ENCODE measurements around the gene FSHR.

FSHR gene

DNA sequence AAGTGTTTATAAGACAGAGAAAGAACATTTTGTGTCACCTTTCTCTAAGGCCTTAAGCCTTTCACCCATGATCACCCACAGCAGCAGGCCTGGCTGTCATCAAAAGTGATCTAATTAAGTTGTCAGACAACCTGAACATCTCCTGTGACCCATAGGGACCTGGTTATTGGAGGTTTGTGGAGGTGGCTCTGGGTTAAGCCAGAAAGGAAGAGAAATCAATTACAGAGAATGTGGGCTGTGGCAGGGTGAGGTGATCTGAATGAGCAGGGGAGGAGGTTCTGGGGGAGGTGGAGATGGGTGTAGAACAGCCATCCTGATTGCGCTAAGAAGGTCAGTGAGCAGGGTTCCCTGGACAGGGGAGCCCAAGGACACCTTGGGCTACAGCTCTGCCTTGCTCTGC lies 170.8 kb downstream of the FSHR start:
- Histone ChIP-seq H4K12ac (ENCODE audit: low read depth, low read length) (no peak overlapping the region), H3K4me2 (ENCODE audit: low read length) (no peak overlapping the region), H3K36me3 (ENCODE audit: control insufficient read depth in 1 of 2, insufficient read depth in 2 of 2, low read length in 2 of 2) (no peaks in the 10 kb centered on the region), H3K79me2 (ENCODE audit: control insufficient read depth, insufficient read depth, low read length, poor library complexity) (no peaks in the 10 kb centered on the region), H2AK5ac (ENCODE audit: low read length) (no peak overlapping the region), H3K9ac (ENCODE audit: low read length) (no peak overlapping the region), H3K9me3 (ENCODE audit: insufficient read depth, low read depth, low read length) (no peaks in the 10 kb centered on the region), H3K27ac (ENCODE audit: low read depth, low read length) (no peak overlapping the region), H3K4me3 (ENCODE audit: low read depth, low read length) (no peak overlapping the region), H3K79me1 (ENCODE audit: low read length) (no peaks in the 10 kb centered on the region), H4K8ac (ENCODE audit: low read depth, low read length) (no peak overlapping the region), H2BK120ac (ENCODE audit: insufficient read depth, low read length, poor library complexity) (no peak overlapping the region), H3K4ac (ENCODE audit: low read depth, low read length) (no peak overlapping the region), H3K18ac (ENCODE audit: low read length) (no peak overlapping the region), H3K14ac (ENCODE audit: low read length) (no peak overlapping the region), H4K91ac (ENCODE audit: low read depth, low read length) (no peak overlapping the region), H2AFZ (ENCODE audit: insufficient read depth, low read length, poor library complexity) (no peak overlapping the region), H3K23ac (ENCODE audit: low read length) (no peak overlapping the region), H3K4me1 (ENCODE audit: control insufficient read depth in 1 of 2, insufficient read depth in 2 of 2, low read length in 2 of 2) (peaks cover 0 to 2% of the 10 kb centered on the region in 2 experiments), H2BK5ac (ENCODE audit: low read depth, low read length, poor library complexity) (no peak overlapping the region), H3K27me3 (ENCODE audit: insufficient read depth, low read length) (no peaks in the 10 kb centered on the region), H2BK12ac (ENCODE audit: low read length) (no peak overlapping the region)
- no peak for DNase-seq
- no CpG with 5 or more reads among the region's 1 CpG for WGBS (ENCODE audit: extremely low coverage, insufficient coverage, insufficient read length)

DNA sequence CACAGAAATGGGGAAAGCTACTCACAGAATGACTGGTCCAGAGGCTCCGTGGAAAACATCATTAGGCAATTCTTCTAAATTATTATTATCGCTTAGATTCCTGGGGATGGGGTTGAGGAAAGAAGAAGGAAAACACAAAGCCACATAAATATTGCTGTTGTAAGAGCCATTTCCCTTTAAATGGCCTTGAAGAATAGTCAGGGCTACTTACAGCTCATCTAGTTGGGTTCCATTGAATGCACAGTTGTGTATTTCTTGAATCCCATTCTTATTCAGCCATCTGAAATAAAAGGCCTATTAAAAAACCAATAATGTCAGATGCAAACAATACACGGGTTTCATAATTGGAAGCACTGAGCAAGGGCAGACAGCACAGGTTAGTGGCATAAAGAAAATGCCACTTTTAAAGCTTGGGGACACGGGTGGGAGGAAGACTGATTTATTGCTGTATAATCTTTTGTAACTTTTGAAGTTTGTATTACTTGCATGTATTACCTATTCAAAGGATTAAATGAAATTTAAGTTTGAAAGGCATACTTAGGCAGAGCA lies 171.4 kb downstream of the FSHR start:
- Histone ChIP-seq H3K9ac (ENCODE audit: low read length) (no peak overlapping the region), H4K12ac (ENCODE audit: low read depth, low read length) (no peak overlapping the region), H3K23ac (ENCODE audit: low read length) (no peak overlapping the region), H3K4me2 (ENCODE audit: low read length) (no peak overlapping the region), H3K79me1 (ENCODE audit: low read length) (no peaks in the 10 kb centered on the region), H2AK5ac (ENCODE audit: low read length) (no peak overlapping the region), H2AFZ (ENCODE audit: insufficient read depth, low read length, poor library complexity) (no peak overlapping the region), H2BK12ac (ENCODE audit: low read length) (no peak overlapping the region), H3K79me2 (ENCODE audit: control insufficient read depth, insufficient read depth, low read length, poor library complexity) (no peaks in the 10 kb centered on the region), H3K27ac (ENCODE audit: low read depth, low read length) (no peak overlapping the region), H3K14ac (ENCODE audit: low read length) (no peak overlapping the region), H4K8ac (ENCODE audit: low read depth, low read length) (no peak overlapping the region), H2BK120ac (ENCODE audit: insufficient read depth, low read length, poor library complexity) (no peak overlapping the region), H2BK5ac (ENCODE audit: low read depth, low read length, poor library complexity) (no peak overlapping the region), H3K4me3 (ENCODE audit: low read depth, low read length) (no peak overlapping the region), H3K9me3 (ENCODE audit: insufficient read depth, low read depth, low read length) (no peaks in the 10 kb centered on the region), H3K4ac (ENCODE audit: low read depth, low read length) (no peak overlapping the region), H3K27me3 (ENCODE audit: insufficient read depth, low read length) (no peaks in the 10 kb centered on the region), H3K36me3 (ENCODE audit: control insufficient read depth in 1 of 2, insufficient read depth in 2 of 2, low read length in 2 of 2) (no peaks in the 10 kb centered on the region), H3K18ac (ENCODE audit: low read length) (no peak overlapping the region), H4K91ac (ENCODE audit: low read depth, low read length) (no peak overlapping the region), H3K4me1 (ENCODE audit: control insufficient read depth in 1 of 2, insufficient read depth in 2 of 2, low read length in 2 of 2) (peaks cover 0 to 2% of the 10 kb centered on the region in 2 experiments)
- no CpG with 5 or more reads among the region's 4 CpGs for WGBS (ENCODE audit: extremely low coverage, insufficient coverage, insufficient read length)
- no peak for DNase-seq

DNA sequence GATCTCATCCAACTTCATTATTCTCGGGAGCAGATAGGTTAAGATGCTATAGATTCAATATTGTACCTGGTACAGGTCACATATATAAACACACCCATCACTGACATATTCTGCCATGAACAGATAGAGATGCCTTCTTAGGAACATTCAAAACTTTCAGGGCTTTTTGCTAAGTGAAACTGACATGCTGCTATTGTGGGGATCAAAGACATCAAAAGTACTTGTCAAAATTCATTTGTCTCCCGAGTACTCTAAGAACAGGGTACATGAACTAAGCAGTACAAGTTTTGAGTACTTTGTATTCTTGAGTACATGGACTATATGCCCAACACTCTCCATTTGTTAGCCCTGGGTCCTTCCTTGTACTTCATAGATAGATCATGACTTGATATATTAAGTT lies 173.5 kb downstream of the FSHR start:
- no peak overlapping the region for H3K4ac ChIP-seq (ENCODE audit: low read depth, low read length)
- no peak for DNase-seq
- no peak overlapping the region for H3K23ac ChIP-seq (ENCODE audit: low read length)
- no CpG with 5 or more reads among the region's 2 CpGs for WGBS (ENCODE audit: extremely low coverage, insufficient coverage, insufficient read length)
- H3K14ac ChIP-seq (ENCODE audit: low read length), result no peak overlapping the region
- no peak overlapping the region for H2BK120ac ChIP-seq (ENCODE audit: insufficient read depth, low read length, poor library complexity)
- no peak overlapping the region for H4K8ac ChIP-seq (ENCODE audit: low read depth, low read length)
- no peaks in the 10 kb centered on the region for H3K36me3 ChIP-seq (ENCODE audit: control insufficient read depth in 1 of 2, insufficient read depth in 2 of 2, low read length in 2 of 2)
- no peak overlapping the region for H2BK5ac ChIP-seq (ENCODE audit: low read depth, low read length, poor library complexity)
- no peak overlapping the region for H3K4me3 ChIP-seq (ENCODE audit: low read depth, low read length)
- H3K27me3 ChIP-seq (ENCODE audit: insufficient read depth, low read length), result no peaks in the 10 kb centered on the region
- H3K9me3 ChIP-seq (ENCODE audit: insufficient read depth, low read depth, low read length), result no peaks in the 10 kb centered on the region
- H3K18ac ChIP-seq (ENCODE audit: low read length), result no peak overlapping the region
- H3K79me2 ChIP-seq (ENCODE audit: control insufficient read depth, insufficient read depth, low read length, poor library complexity), result no peaks in the 10 kb centered on the region
- no peak overlapping the region for H4K91ac ChIP-seq (ENCODE audit: low read depth, low read length)
- H4K12ac ChIP-seq (ENCODE audit: low read depth, low read length), result no peak overlapping the region
- H3K27ac ChIP-seq (ENCODE audit: low read depth, low read length), result no peak overlapping the region
- no peak overlapping the region for H2AK5ac ChIP-seq (ENCODE audit: low read length)
- H3K79me1 ChIP-seq (ENCODE audit: low read length), result no peaks in the 10 kb centered on the region
- peaks cover 0 to 2% of the 10 kb centered on the region in 2 experiments for H3K4me1 ChIP-seq (ENCODE audit: control insufficient read depth in 1 of 2, insufficient read depth in 2 of 2, low read length in 2 of 2)
- no peak overlapping the region for H3K4me2 ChIP-seq (ENCODE audit: low read length)
- no peak overlapping the region for H3K9ac ChIP-seq (ENCODE audit: low read length)
- H2BK12ac ChIP-seq (ENCODE audit: low read length), result no peak overlapping the region
- H2AFZ ChIP-seq (ENCODE audit: insufficient read depth, low read length, poor library complexity), result no peak overlapping the region

DNA sequence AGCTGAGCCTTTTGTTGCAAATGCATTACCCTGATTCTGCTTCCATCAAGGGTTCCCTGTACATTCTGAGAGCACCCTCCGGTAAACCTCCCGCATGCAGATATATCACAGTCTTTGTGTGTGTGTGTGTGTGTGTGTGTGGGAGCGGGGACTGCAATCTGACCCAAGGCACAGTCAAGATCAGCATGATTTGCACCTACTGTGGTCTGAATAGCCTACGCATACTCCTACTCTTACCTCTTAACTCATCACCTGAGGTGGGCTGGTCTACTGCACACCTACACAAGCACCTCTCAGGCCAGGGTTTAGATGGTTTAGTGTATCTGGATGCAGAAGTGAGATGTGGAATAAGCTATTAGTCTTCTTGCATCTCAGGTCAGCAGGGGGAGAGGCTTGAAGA lies 174.6 kb downstream of the FSHR start:
- Histone ChIP-seq H4K91ac (ENCODE audit: low read depth, low read length) (no peak overlapping the region), H3K79me1 (ENCODE audit: low read length) (no peaks in the 10 kb centered on the region), H2BK12ac (ENCODE audit: low read length) (no peak overlapping the region), H4K8ac (ENCODE audit: low read depth, low read length) (no peak overlapping the region), H4K12ac (ENCODE audit: low read depth, low read length) (no peak overlapping the region), H3K4me3 (ENCODE audit: low read depth, low read length) (no peak overlapping the region), H3K27ac (ENCODE audit: low read depth, low read length) (no peak overlapping the region), H3K27me3 (ENCODE audit: insufficient read depth, low read length) (no peaks in the 10 kb centered on the region), H3K23ac (ENCODE audit: low read length) (no peak overlapping the region), H3K18ac (ENCODE audit: low read length) (no peak overlapping the region), H3K4me2 (ENCODE audit: low read length) (no peak overlapping the region), H2BK5ac (ENCODE audit: low read depth, low read length, poor library complexity) (no peak overlapping the region), H3K36me3 (ENCODE audit: control insufficient read depth in 1 of 2, insufficient read depth in 2 of 2, low read length in 2 of 2) (no peaks in the 10 kb centered on the region), H2AFZ (ENCODE audit: insufficient read depth, low read length, poor library complexity) (no peak overlapping the region), H3K4me1 (ENCODE audit: control insufficient read depth in 1 of 2, insufficient read depth in 2 of 2, low read length in 2 of 2) (peaks cover 0 to 2% of the 10 kb centered on the region in 2 experiments), H3K4ac (ENCODE audit: low read depth, low read length) (no peak overlapping the region), H3K9ac (ENCODE audit: low read length) (no peak overlapping the region), H3K79me2 (ENCODE audit: control insufficient read depth, insufficient read depth, low read length, poor library complexity) (no peaks in the 10 kb centered on the region), H3K9me3 (ENCODE audit: insufficient read depth, low read depth, low read length) (no peaks in the 10 kb centered on the region), H2AK5ac (ENCODE audit: low read length) (no peak overlapping the region), H2BK120ac (ENCODE audit: insufficient read depth, low read length, poor library complexity) (no peak overlapping the region), H3K14ac (ENCODE audit: low read length) (no peak overlapping the region)
- WGBS (ENCODE audit: extremely low coverage, insufficient coverage, insufficient read length), result no CpG with 5 or more reads among the region's 4 CpGs
- no peak for DNase-seq
